GM19035 (cell line): ENCODE results near the gene SMIM26.
"Not testable (repeated sequence)": the region's sequence is repeated elsewhere in the genome, so short reads cannot be mapped to it uniquely, and the experiment has no call there.

Experiments
- ATAC-seq: cut with Tn5 transposase; IDR thresholded peaks from one replicate; pipeline ENCODE4 v1.9.1; 2021; ENCODE audit not compliant: unreplicated experiment

SMIM26 gene

GRCh38 chr20:18566892-18567738, at the start of gene SMIM26:
SMIM26 (plus strand) TSS chr20:18567432; CDS start chr20:18567479, 47 bp downstream.
- peak; percentile 99 for ATAC-seq

GRCh38 chr20:18522066-18522465, 45.2 kb upstream of the SMIM26 start:
- not testable (repeated sequence) for ATAC-seq

- no peak for ATAC-seq
Observed at GRCh38 chr20:18523066-18523465, 44.2 kb upstream of the SMIM26 start.

GRCh38 chr20:18524646-18525045, 42.6 kb upstream of the SMIM26 start:
- ATAC-seq, result no peak

- not testable (repeated sequence) for ATAC-seq
Observed at GRCh38 chr20:18526761-18527160, 40.5 kb upstream of the SMIM26 start.

GRCh38 chr20:18527339-18527738, 39.9 kb upstream of the SMIM26 start:
- no peak for ATAC-seq

GRCh38 chr20:18527836-18528235, 39.4 kb upstream of the SMIM26 start:
- no peak for ATAC-seq

GRCh38 chr20:18529041-18529440, 38.2 kb upstream of the SMIM26 start:
- no peak for ATAC-seq

GRCh38 chr20:18532626-18533025, 34.6 kb upstream of the SMIM26 start:
- no peak for ATAC-seq

- ATAC-seq, result no peak
Observed at GRCh38 chr20:18533491-18533890, 33.7 kb upstream of the SMIM26 start.

- no peak for ATAC-seq
Observed at GRCh38 chr20:18533978-18534644, 33.1 kb upstream of the SMIM26 start.

GRCh38 chr20:18537651-18538050, 29.6 kb upstream of the SMIM26 start:
- ATAC-seq, result no peak

GRCh38 chr20:18541741-18542140, 25.5 kb upstream of the SMIM26 start:
- no peak for ATAC-seq

GRCh38 chr20:18543216-18543615, 24.0 kb upstream of the SMIM26 start:
- ATAC-seq, result no peak

- ATAC-seq, result no peak
Observed at GRCh38 chr20:18543932-18544331, 23.3 kb upstream of the SMIM26 start.

GRCh38 chr20:18545566-18545965, 21.7 kb upstream of the SMIM26 start:
- ATAC-seq, result no peak

GRCh38 chr20:18548465-18548864, 18.8 kb upstream of the SMIM26 start:
- no peak for ATAC-seq

- no peak for ATAC-seq
Observed at GRCh38 chr20:18553746-18554145, 13.5 kb upstream of the SMIM26 start.

- peak; percentile 18 for ATAC-seq
Observed at GRCh38 chr20:18567739-18568091, 483 bp downstream of the SMIM26 start.

GRCh38 chr20:18571009-18571408, 3.8 kb downstream of the SMIM26 start:
- no peak for ATAC-seq

GRCh38 chr20:18571578-18571977, 4.3 kb downstream of the SMIM26 start:
- ATAC-seq, result no peak

- no peak for ATAC-seq
Observed at GRCh38 chr20:18577942-18578341, 10.7 kb downstream of the SMIM26 start.
